Measurements from ENCODE around the gene EIF1AD. TPM values are rescaled to one million over a fixed set of nuclear protein-coding genes. Genes with fewer than 3 reads are reported as not detected.

EIF1AD gene
- total and polyA plus RNA-seq, 2 of the 8 experiments (the other 6 are each of a cell fraction or from before 2014, with no cell fraction given): 32.6 to 39.9 TPM

- TF ChIP-seq CREB1 (IDR thresholded peaks at IDR 0.05): peak; percentile 79
- peak; percentile 70 for TF ChIP-seq PHF8 (conservative IDR thresholded peaks at IDR 0.05; ENCODE audit: low read depth, low read length)
- TF ChIP-seq GABPA (IDR thresholded peaks at IDR 0.05; ENCODE audit: borderline replicate concordance, insufficient read depth, low read length): peak; percentile 99
- peak; percentile 32; the same call in 1 of the 2 replicates for TF ChIP-seq JUN (IDR thresholded peaks at IDR 0.05; ENCODE audit: low read depth, low read length)
- no peak for TF ChIP-seq USF2 (IDR thresholded peaks at IDR 0.05; ENCODE audit: low read length)
- TF ChIP-seq EGR1 (IDR thresholded peaks at IDR 0.05; ENCODE audit: borderline replicate concordance, low read depth, low read length): peak; percentile 73; the same call in 1 of the 2 replicates
- TF ChIP-seq RBBP5 (IDR thresholded peaks at IDR 0.05; ENCODE audit: borderline replicate concordance, low read depth, low read length): peak; percentile 38; the same call in 1 of the 2 replicates
- TF ChIP-seq, protein P1, sequence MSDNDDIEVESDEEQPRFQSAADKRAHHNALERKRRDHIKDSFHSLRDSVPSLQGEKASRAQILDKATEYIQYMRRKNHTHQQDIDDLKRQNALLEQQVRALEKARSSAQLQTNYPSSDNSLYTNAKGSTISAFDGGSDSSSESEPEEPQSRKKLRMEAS (IDR thresholded peaks at IDR 0.05): peak; percentile 72
- no peak for TF ChIP-seq CEBPB (IDR thresholded peaks at IDR 0.05; ENCODE audit: low read depth, low read length)
- peak; percentile 96 for TF ChIP-seq ASH2L (IDR thresholded peaks at IDR 0.05; ENCODE audit: low read length)
- TF ChIP-seq RAD21 (IDR thresholded peaks at IDR 0.05 in 1 of 2, conservative IDR thresholded peaks at IDR 0.05 in 1 of 2; ENCODE audit: low read depth in 2 of 2, low read length in 2 of 2): 0 out of 4 replicates have a peak, but pooled peaks of 1 of the 2 experiments have one; percentile 0
- no peak; the same call in 1 of the 2 replicates for TF ChIP-seq RXRA (IDR thresholded peaks at IDR 0.05; ENCODE audit: insufficient read depth, low read depth, low read length)
- no peak for TF ChIP-seq ATF3 (IDR thresholded peaks at IDR 0.05; ENCODE audit: insufficient read depth, low read depth, low read length)
- no peak for TF ChIP-seq RNF2 (IDR thresholded peaks at IDR 0.05; ENCODE audit: borderline replicate concordance, low read depth, low read length, missing control alignments, poor library complexity, severe bottlenecking)
- peak; percentile 55; the same call in 1 of the 2 replicates for TF ChIP-seq KDM1A (IDR thresholded peaks at IDR 0.05; ENCODE audit: borderline replicate concordance, low read length)
- peak; percentile 54; the same call in 1 of the 2 replicates for TF ChIP-seq POLR2AphosphoS5 (IDR thresholded peaks at IDR 0.05; ENCODE audit: low read depth, low read length)
- TF ChIP-seq KDM4A (IDR thresholded peaks at IDR 0.05; ENCODE audit: low read depth, low read length, severe bottlenecking): peak; percentile 74
- peak; percentile 47 for TF ChIP-seq SRF (IDR thresholded peaks at IDR 0.05; ENCODE audit: low read depth, low read length)
- TF ChIP-seq POLR2A (IDR thresholded peaks at IDR 0.05; ENCODE audit: control extremely low read depth in 1 of 2, low read depth in 2 of 2, low read length in 2 of 2): peak in 1 of 2 experiments; percentile 80; a peak in 2 of 3 replicates
- no peak for TF ChIP-seq FOSL1 (IDR thresholded peaks at IDR 0.05; ENCODE audit: insufficient read depth, low read depth, low read length)
- peak; percentile 48 to 82; a peak in 3 of 4 replicates for TF ChIP-seq HDAC2 (IDR thresholded peaks at IDR 0.05; ENCODE audit: borderline replicate concordance in 1 of 2, low read depth in 2 of 2, low read length in 2 of 2)
Measured at GRCh38 chr11:66001942-66002647, at the start of gene EIF1AD, which contains the start of gene BANF1 (continued).

All from H1 (cell line).